ENCODE measurements around the gene APC2. TPM values are rescaled to one million over a fixed set of nuclear protein-coding genes. Genes with fewer than 3 reads are reported as not detected.

Gene APC2
- total RNA-seq, 2 donors from 2014 or later = 0.38 to 0.57 TPM

DNA sequence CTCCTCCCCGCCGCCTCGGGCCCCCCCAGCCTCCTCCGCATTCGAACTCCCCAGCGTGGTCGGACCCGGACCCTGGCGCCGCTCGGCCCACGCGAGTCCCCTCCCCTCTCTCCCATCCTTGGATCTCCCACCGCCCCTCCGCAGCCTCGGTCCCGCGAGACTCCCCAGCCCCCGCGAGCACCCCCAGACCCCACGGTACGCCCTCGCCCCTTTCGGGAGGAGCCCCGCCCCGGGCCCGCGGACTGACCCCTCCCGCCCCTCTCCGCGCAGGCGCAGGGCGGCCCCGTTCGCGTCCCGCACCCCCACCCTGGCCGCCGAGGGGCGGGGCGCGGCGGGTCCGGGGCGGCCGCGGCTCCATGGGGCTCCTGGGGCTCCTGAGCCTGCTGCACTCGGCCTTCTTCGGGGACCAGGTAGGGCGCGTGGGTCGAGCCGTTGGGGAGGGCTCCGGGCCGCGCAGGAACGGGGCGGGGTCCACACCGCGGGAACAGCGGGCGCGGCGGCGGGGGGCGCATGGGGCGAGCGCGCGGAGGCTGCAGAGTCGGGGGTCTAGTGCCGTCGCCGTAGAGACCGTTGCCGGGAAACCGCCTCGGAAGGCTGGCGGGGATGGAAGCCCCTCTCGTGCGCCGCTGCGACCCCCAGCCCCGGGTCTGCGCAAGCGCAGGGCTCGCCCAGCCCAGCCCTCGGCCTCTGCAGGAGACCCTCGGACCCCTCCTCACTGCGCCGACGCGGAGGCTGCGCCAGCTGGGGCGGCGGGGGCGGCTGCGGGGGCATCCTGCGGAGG is 3.8 kb upstream of the APC2 start:
- Histone ChIP-seq H3K9ac (ENCODE audit: extremely low read depth, low read length, poor library complexity, severe bottlenecking) (no peak overlapping the region), H3K27ac (ENCODE audit: low read depth, low read length) (peak overlapping the region; percentile 70), H3K36me3 (ENCODE audit: control insufficient read depth, insufficient read depth, low read length) (peaks cover 17% of the 10 kb centered on the region), H3K4me3 (ENCODE audit: low read length) (peak overlapping the region; percentile 69), H3K27me3 (ENCODE audit: control insufficient read depth, insufficient read depth, low read length, poor library complexity, severe bottlenecking) (peaks cover 49% of the 10 kb centered on the region), H3K9me3 (ENCODE audit: control insufficient read depth, low read length) (no peaks in the 10 kb centered on the region), H3K4me1 (ENCODE audit: control insufficient read depth, insufficient read depth, low read length) (no peaks in the 10 kb centered on the region)
- peaks cover 17% of the 10 kb centered on the region for H3K36me3 Mint-ChIP-seq (ENCODE audit: low read depth)
- H3K4me1 Mint-ChIP-seq = no peaks in the 10 kb centered on the region
- H3K27me3 Mint-ChIP-seq (ENCODE audit: insufficient read depth) = peaks cover 55% of the 10 kb centered on the region
- peaks cover 1% of the 10 kb centered on the region for H3K9me3 Mint-ChIP-seq
- 2% methylated on average over 19 to 93 of the region's 99 CpGs for WGBS, 2 experiments (ENCODE audit: insufficient coverage in 1 of 2, insufficient read length in 1 of 2)
- DNase-seq = peak; percentile 73
- H3K27ac Mint-ChIP-seq = no peak overlapping the region
- peak overlapping the region; percentile 54 for H3K4me3 Mint-ChIP-seq
- TF ChIP-seq, protein P1, sequence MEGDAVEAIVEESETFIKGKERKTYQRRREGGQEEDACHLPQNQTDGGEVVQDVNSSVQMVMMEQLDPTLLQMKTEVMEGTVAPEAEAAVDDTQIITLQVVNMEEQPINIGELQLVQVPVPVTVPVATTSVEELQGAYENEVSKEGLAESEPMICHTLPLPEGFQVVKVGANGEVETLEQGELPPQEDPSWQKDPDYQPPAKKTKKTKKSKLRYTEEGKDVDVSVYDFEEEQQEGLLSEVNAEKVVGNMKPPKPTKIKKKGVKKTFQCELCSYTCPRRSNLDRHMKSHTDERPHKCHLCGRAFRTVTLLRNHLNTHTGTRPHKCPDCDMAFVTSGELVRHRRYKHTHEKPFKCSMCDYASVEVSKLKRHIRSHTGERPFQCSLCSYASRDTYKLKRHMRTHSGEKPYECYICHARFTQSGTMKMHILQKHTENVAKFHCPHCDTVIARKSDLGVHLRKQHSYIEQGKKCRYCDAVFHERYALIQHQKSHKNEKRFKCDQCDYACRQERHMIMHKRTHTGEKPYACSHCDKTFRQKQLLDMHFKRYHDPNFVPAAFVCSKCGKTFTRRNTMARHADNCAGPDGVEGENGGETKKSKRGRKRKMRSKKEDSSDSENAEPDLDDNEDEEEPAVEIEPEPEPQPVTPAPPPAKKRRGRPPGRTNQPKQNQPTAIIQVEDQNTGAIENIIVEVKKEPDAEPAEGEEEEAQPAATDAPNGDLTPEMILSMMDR (conservative IDR thresholded peaks at IDR 0.05) = no peak

GRCh38 chr19:1446713-1447481 is 3.0 kb upstream of the APC2 start:
- H3K27me3 ChIP-seq (ENCODE audit: control insufficient read depth, insufficient read depth, low read length, poor library complexity, severe bottlenecking) = peaks cover 57% of the 10 kb centered on the region
- peak overlapping the region; percentile 54 for H3K4me3 Mint-ChIP-seq
- 6 to 7% methylated on average over 24 to 63 of the region's 63 CpGs for WGBS, 2 experiments (ENCODE audit: insufficient coverage in 1 of 2, insufficient read length in 1 of 2)
- peak overlapping the region; percentile 69 for H3K4me3 ChIP-seq (ENCODE audit: low read length)
- no peak overlapping the region for H3K27ac ChIP-seq (ENCODE audit: low read depth, low read length)
- no peaks in the 10 kb centered on the region for H3K4me1 ChIP-seq (ENCODE audit: control insufficient read depth, insufficient read depth, low read length)
- TF ChIP-seq, protein P1 (conservative IDR thresholded peaks at IDR 0.05) = no peak
- H3K9me3 Mint-ChIP-seq = peaks cover 1% of the 10 kb centered on the region
- H3K27me3 Mint-ChIP-seq (ENCODE audit: insufficient read depth) = peaks cover 63% of the 10 kb centered on the region
- H3K27ac Mint-ChIP-seq = no peak overlapping the region
- no peaks in the 10 kb centered on the region for H3K9me3 ChIP-seq (ENCODE audit: control insufficient read depth, low read length)
- no peaks in the 10 kb centered on the region for H3K4me1 Mint-ChIP-seq
- H3K9ac ChIP-seq (ENCODE audit: extremely low read depth, low read length, poor library complexity, severe bottlenecking) = no peak overlapping the region
- peaks cover 9% of the 10 kb centered on the region for H3K36me3 Mint-ChIP-seq (ENCODE audit: low read depth)
- H3K36me3 ChIP-seq (ENCODE audit: control insufficient read depth, insufficient read depth, low read length) = peaks cover 9% of the 10 kb centered on the region
- DNase-seq = peak; percentile 84

- H3K27me3 ChIP-seq (ENCODE audit: control insufficient read depth, insufficient read depth, low read length, poor library complexity, severe bottlenecking) = peaks cover 63% of the 10 kb centered on the region
- no peak overlapping the region for H3K27ac ChIP-seq (ENCODE audit: low read depth, low read length)
- no peak overlapping the region for H3K9ac ChIP-seq (ENCODE audit: extremely low read depth, low read length, poor library complexity, severe bottlenecking)
- H3K27ac Mint-ChIP-seq = no peak overlapping the region
- WGBS, 2 experiments (ENCODE audit: insufficient coverage in 1 of 2, insufficient read length in 1 of 2) = 20 to 39% methylated on average over 3 to 4 of the region's 4 CpGs
- peaks cover 69% of the 10 kb centered on the region for H3K27me3 Mint-ChIP-seq (ENCODE audit: insufficient read depth)
- no peaks in the 10 kb centered on the region for H3K4me1 ChIP-seq (ENCODE audit: control insufficient read depth, insufficient read depth, low read length)
- H3K36me3 ChIP-seq (ENCODE audit: control insufficient read depth, insufficient read depth, low read length) = peaks cover 3% of the 10 kb centered on the region
- no peaks in the 10 kb centered on the region for H3K9me3 ChIP-seq (ENCODE audit: control insufficient read depth, low read length)
- DNase-seq = no peak
- peaks cover 3% of the 10 kb centered on the region for H3K36me3 Mint-ChIP-seq (ENCODE audit: low read depth)
- H3K4me1 Mint-ChIP-seq = no peaks in the 10 kb centered on the region
- TF ChIP-seq, protein P1 (conservative IDR thresholded peaks at IDR 0.05) = no peak
- no peak overlapping the region for H3K4me3 ChIP-seq (ENCODE audit: low read length)
- peaks cover 1% of the 10 kb centered on the region for H3K9me3 Mint-ChIP-seq
- no peak overlapping the region for H3K4me3 Mint-ChIP-seq
These were observed 2.4 kb upstream of the APC2 start for GRCh38 chr19:1447504-1447903.

Measured in endodermal cell (in vitro differentiated cells).